NCI-H2227 (cell line): ENCODE data around the gene DEAF1.
"Not testable (repeated sequence)": the region's sequence is repeated elsewhere in the genome, so short reads cannot be mapped to it uniquely, and the experiment has no call there.

ENCODE experiments used
- DNase-seq: peaks from one replicate; lab custom pipeline; 2025; ENCODE audit not compliant: unreplicated experiment; lab: John Stamatoyannopoulos, UW

Gene DEAF1

DNA sequence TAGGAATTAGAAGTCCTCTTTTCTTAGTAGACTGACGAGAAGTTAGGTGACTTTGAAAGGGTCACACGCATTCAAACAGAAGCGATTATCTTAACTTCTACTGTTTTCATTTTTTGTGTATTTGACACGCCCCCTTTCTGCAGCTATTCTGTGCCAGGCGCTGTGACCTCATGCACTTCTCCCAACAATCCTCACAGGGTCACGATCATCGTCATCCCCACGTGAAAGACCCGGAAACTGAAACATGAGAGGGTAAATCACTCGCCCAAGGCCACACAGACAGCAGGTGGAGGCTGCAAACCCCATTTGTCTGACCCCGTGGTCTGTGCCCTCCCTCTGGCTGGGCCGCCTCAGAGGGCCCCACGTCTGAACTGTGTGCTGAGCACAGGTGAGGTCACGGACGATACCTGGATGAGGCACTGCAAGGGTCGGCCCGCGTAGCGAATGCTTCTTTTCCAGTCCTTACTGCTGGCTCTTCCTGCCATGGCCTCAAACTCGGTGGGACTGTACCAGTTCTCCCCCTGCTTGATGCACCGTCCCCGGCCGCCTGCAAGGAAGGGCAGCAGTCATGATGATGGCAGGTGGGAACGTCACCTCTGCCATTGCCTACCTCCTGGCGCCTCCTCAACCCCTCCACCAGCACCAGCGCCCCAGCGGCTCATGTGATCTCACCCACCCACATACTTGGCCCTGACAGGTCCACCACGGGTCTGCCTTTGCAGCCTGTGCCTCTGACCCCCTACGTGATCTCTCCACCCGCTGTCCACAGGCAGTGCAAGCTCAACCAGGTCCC is 8.4 kb downstream of the DEAF1 start:
- DNase-seq = no peak

DNA sequence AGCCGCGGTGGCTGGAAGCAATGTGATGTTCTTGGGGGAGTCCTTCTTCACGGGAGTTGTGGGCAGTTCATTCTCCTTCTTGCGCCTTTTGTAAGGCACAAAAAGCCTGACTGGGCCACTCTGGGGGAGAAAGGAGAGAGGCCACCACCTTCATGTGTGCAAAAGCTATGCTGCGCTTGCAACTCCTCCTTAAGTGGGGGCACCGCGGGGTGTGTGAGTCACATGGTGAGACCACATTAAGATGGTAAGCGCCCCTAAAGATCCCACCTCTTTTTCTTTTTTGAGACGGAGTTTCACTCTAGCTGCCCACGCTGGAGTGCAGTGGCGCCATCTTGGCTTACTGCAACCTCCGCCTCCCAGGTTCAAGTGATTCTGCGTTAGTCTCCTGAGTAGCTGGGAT is 14.1 kb downstream of the DEAF1 start:
- DNase-seq = peak; percentile 32

DNA sequence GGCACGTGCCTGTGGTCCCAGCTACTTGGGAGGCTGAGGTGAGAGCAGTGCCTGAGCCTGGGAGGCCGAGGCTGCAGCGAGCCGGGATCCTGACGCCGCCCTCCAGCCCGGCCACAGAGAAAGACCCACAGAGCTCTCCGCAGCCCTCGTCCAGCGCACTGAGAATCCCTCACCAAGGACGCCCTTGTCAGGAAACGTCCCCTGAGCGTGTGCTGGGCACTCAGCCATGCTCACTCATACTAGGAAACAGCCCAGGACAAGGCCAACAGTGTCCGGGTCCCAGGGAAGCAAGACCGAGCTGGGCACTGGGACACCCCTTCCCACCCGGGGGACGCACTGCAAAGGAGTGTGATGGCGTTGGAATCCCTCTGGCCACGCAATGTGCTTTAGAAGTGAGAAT is 14.5 kb downstream of the DEAF1 start:
- no peak for DNase-seq

DNA sequence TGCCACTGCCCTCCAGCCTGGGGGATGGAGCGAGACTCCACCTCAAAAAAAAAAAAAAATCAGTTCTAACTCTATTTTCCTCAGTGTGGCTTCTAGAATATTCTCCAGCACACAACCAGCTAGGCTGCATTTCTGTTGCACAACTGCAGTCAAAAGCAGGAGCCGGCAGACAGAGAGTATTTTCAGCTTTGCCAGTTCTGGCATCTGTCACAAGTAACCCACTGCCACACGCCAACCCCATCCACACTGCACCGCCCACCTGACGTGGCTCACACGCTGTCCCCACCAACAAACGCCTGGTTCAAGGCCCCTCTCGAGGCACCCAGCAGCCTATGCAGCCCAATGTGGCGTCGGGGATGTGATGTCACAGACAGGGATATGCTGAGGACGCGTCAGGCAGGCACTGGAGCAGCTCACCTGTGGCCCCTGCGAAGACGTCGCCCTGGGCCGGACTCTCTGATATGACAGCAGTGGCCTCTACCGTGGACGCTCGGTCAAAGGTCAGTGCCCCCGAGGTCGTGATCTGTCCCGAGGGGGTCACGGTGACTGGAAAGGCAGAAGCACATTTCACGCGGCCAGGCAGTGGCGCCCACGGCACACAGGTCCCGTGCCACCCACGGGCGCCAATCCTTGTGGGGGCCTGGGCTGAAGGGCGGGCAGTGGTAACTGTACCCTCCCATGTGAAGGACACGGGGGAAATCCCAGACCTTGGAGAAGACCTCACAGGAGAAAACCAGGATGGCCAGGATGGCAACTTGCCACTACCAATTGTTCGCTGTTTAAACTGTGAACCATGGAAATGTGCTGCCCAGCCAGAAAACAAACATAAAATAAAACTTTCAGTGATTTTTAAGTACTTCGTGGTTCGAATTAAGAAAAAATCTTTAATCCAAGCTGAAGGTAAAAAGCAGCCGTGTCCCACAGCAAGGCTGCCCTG is 15.5 kb downstream of the DEAF1 start:
- DNase-seq = no peak

DNA sequence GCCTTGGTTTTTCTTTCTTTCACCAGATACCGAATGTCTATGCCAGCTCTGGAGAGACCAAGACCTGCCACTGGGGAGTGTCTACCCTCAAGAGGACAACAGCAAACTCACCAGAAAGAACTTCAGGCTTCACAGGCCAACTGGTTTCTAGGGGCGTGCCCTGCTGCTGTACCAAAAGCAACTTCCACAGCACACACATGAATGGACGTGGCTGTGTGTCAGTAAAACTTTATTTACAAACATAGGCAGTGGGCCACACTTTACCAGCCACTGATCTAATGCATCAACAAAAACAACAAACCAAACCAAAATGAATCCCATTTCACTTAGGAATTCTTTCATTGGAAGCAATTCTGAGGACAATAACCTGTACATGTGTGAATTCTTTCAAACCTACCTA is 16.7 kb downstream of the DEAF1 start:
- DNase-seq = no peak

DNA sequence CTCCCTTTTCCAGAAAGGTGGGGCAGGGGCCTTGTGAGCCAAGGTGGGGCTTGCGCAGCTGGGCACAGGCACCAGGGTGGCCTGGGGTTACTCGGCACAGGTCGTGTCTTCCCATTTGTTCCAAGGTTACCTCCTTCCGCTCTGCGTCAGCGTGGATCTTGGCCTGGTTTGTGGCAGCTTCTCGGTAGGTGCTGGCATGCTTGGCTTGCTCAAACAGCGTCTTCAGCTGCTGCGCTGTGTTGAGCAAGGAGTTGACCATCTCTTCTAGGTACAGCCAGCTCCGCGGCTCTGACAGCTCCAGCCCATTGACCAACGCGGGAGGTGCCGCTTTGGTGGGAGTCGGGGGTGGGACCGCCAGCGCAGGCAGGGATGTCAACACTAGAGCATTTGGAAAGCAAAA is 20.6 kb downstream of the DEAF1 start:
- no peak for DNase-seq

DNA sequence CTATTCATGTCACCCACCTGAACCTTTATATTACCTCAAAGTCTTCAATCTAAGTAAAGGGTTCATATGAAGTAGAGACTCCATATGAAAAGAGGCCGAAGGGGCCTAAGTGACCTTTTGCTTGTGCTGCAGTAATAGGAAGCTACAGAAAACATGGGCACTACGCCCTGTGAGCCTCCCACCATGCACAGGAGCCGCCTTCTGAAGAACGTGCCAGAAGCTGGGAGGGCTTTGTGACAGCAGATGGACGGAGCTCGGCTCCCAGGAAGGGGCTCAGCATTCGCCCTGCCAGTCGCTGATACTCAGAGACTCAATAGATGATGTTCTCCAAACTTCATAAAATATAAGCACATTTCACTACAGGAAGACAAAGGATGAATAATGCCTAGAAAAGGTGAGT is 21.2 kb downstream of the DEAF1 start:
- DNase-seq = no peak

DNA sequence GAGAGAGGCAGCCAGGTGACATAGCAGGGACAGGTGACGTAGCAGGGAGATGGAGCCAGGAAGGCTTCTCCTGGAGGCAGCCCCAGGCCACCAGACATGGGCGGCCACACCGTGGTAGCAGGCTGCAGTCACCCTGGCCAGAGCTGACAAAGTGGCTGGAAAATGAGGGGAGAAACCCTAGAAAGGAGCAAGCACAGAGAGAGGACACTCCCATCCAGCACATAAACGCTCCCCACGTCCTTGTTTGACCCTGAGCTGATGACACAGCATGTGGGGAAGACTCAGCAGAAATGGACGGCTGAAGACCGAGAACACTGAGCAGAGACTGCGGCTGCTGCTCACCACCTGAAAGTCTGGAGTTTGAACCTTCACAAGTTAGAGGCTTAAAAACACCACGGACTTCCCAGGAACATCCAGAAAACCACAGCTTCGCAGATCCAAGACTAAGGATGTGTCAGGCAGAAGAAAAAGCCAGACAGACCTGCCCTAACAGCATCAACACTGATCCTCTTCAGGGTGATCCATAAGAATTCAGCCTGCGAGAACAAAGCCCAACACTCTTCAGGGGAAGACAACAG is 29.2 kb downstream of the DEAF1 start:
- DNase-seq = peak; percentile 74

DNA sequence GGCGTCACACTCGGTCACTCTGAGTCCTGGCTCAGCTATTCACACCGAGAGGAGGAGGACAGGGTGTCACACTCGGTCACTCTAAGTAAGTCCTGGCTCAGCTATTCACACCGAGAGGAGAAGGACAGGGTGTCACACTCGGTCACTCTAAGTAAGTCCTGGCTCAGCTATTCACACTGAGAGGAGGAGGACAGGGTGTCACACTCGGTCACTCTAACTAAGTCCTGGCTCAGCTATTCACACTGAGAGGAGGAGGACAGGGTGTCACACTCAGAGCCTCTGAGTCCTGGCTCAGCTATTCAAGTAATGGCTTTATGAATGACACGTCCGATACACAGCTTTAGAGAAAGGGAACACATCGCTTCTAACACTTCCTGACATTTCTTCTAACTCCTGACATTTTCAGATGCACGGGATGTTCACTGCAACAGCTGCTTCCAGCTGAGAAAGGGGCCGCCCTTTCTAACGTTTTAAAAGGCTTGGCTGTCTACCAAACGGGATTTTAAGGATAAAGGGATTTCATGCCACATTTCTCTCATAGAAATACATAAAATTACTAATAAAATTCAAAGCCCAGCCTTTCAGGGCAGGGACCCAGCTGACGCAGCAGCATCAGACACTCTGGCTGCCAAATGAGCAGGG is 29.8 kb downstream of the DEAF1 start:
- DNase-seq = no peak

DNA sequence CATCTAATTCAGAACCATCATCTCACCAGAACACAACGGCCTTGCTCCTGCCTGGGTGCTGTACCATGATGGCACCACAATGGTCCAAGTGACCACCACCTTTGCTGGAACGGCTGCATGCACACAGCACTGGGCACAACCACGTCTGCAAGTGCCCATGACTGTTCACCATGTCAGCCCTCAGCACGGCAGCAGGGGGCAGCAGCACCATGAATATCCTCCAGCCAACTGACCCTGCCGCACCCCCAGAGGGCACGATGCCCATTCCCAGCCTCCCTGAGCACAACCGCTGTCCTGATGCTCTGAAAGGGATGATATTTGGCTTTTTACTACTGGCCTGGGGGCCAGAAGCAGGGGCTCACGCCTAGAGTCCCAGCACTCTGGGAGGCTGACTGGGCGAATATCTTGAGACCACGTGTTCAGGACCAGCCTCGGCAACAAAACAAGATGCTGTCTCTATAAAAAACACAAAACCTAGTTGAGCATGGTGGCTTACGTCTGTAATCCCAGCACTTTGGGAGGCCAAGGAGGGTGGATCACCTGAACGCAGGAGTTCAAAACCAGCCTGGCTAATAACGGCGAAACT is 32.2 kb downstream of the DEAF1 start:
- DNase-seq = peak; percentile 50

DNA sequence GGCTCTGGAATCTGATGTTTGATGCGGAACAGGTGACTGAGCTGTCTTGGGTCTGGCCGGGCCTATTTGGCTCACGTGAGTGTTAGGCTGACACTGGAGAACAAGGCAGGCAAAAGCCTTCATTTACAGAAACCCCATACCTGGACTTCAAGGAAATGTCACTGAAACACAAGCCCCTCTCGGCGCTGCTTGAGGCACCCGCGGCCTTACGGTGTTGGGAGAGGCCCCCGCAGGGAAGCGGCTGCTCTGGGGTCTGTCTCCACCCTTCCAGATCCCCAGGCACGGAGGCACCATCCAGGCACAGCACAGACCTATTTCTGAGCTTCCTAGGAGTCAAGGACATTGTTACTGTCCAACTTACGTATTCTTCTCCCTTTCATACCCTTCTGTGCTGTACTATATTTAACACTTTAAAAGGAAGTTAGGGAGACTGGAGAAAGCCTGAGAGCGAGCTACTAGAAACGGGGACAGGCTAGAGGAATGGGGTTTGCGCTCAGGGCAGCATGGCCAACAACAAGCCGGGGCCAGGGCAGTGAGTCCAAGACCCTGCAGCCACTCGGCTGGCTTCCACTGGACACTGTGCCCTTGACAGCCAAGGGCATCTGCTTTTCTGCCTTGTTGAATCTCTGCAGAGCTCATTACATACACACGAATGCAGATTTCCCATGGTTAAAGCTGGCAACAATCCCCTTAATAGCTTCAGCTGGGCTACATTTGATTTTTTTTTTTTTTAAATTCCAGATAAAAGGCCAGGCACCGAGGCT is 34.2 kb downstream of the DEAF1 start:
- no peak for DNase-seq

DNA sequence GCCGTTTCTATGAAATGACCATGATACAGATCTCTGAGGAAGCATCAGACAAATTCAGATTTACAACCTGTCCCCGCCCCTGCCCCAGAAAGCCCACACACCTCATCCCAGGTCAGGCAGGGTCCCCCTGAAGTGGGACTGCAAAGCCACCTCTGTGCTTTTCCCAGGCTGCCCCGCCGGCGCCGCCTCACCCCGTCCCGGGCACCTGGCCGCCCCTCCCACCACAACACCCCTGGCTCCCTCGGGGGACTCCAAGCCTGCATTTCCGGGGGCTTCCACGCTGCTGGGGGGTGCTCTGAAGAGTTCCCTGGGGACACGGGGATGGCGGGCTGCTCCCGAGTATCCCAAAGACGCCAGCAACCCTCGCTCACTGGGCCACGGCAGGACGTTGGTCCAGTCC is 34.7 kb downstream of the DEAF1 start:
- no peak for DNase-seq

DNA sequence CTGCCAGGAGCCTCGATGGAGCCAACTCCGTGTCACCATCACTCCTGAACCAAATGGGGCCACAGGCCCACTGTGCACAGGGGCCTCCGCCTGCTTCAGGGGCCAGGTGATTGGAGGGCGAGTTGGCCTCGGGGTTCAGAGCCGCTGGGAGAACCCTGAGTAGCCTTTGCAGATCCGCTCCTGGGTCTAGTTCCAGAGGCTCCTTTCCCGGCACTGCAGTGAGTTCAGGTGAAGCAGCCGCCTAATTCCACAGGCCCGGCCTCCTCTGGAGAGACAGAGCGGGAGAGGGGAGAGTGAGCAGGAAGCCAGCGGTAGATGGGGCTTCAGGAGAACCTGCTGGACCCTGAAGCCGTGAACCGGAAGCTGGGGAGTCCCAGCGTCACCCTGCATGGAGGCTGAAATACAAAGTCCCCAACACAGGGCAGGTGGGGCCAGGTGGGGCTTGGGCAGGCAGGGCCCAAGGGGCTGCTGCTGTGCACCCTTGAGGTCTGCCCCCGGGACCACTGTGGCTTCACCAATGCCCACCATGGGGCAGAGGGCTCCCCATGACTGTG is 35.4 kb downstream of the DEAF1 start:
- no peak for DNase-seq

DNA sequence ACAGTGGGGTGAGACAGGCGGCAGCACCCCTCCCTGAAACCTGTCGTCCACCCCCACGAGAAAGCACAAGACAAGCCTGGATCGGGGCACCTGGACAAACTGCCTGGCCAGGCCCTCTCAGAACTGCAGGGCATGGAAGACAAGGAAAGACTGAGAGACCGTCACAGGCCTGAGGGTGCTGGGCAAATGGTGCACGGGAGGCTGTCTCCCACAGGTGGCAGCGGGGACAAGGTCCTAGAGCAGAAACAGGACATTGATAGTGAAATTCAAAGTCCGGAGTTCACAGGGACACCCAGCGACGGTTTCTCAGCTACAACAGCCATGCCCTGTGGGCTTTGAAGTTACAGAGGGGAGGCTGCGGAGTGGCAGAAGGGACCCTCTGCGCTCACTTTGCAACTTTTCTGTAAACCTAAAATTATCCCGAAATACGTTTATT is 37.3 kb downstream of the DEAF1 start:
- no peak for DNase-seq

DNA sequence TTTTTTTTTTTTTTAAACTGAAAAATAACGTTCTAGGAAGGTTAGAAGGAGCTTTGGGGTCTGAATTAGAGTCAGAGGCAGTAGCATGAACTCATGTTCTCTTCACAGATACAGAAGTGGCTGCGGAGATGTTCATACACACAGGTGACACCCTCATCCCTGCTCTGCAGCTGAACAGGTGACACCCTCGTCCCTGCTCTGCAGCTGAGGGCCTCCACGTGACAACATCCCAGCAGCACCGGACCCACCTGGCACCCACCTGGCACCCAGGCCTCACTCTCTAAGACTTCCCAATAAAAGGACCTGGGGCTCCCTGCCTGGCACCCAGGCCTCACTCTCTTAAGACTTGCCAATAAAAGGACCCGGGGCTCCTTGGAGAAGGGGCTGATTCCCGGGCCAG is 38.2 kb downstream of the DEAF1 start:
- no peak for DNase-seq

DNA sequence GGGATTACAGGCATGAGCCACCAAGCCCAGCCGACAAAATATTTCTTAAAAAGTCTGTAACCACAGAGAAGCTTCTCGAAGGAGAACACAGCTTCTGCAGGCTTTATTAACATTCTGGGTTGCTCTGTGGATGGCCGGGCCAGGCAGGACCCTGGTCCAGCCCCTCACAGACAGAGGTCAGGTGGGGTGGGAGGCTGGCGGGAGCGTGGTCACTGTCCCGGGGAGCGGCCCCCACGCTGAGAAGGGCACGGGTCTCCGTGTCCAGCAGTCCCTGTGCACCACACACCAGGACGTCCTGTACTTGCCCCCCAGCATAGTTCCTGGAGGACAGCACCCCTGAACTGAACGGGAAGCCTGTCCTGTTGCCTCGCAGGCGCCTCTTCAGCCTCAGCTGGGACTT is 38.6 kb downstream of the DEAF1 start:
- no peak for DNase-seq

DNA sequence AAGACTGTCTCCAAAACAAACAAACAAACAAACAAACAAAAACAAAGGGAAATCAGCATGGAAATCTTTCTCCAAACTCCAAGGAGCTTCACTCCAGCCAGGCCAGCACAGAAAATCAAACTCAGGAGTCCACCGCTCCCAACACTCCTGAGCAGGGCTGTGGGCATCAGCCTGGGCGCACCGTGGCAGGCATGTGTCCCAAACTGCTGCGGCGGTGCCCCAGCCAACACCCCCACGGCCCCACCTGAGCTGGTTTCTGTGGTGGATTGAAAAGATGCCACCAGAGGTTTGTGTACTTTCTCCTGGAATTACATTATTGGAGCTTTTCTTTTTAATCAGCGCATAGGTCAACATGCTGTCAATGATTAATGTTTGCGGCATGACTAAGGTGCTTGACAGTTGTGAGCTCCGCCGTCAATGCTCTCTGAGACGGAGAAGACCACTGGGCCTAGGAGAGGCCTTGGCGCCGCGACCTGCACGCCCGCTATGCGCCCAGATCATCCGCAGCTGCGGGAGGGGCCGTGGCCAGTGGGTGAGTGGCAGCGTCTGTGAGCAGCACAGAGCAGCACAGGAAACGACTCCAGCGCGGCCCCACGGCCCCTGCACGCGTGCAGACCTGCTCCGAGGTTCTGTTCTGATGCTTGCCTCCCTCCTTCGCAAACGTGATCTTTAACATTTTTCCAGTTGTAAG is 39.8 kb downstream of the DEAF1 start:
- no peak for DNase-seq

DNA sequence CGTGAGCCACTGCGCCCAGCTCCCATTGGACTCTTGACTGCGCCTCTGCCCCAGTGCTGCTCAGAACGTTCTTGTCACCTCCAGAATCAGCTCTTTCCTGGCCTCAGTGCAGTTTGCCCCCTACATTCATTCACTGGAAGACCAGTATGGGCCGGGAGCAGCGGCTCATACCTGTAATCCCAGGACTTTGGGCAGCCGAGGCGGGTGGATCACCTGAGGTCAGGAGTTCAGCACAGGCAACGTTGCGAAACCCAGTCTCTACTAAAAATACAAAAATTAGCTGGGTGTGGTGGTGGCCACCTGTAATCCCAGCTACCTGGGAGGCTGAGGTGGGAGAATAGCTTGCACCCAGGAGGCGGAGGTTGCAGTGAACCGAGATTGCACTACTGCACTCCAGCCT is 40.6 kb downstream of the DEAF1 start:
- not testable (repeated sequence) for DNase-seq

DNA sequence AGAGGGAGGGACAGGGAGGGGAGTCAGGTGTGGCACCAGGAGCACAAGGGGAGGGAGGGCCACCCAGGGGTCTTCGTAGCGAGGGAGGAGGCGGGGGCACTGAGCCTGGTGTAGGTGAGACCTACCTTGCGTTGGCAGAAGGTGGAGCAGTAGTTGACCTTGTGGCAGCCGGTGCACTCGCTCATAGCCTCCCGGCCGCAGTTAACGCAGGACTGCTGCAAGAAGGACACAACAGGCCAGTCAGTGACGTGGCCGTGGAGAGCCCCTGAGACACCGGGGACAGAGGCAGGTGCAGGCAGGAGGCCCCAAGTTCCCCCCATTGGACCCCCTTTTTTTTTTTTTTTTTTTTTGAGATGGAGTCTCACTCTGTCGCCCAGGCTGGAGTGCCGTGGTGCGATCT is 41.2 kb downstream of the DEAF1 start:
- no peak for DNase-seq
